ENCODE data around the gene MCIDAS. TPM values are rescaled to one million over a fixed set of nuclear protein-coding genes. Genes with fewer than 3 reads are reported as not detected.

MCIDAS gene
- total RNA-seq, 6 donors from 2014 or later, result 0.22 to 2.2 (median 0.45) TPM; not detected in 2

DNA sequence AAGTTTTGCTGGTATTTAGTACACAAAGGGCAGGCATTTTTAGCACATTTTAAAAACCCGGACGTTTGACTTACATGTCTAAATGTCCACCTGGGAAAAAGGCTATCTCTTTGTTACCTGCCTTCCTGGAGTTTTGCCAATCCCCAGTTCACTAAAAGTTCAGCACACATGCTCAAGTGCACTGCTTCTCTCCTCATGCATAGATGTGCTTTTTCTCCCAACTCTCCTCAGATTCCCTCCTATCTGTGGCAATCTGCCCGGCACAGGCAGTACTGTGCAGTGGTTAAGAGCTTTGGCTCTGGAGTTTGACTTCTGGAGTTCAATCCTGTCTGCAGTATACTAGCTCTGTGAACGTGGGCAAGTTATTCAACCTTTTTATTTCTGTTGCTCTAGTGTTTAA, 14.6 kb upstream of the MCIDAS start:
- Histone ChIP-seq H3K36me3 (no peaks in the 10 kb centered on the region), H3K27me3 (no peaks in the 10 kb centered on the region), H3K4me1 (no peaks in the 10 kb centered on the region), H3K4me3 (no peak overlapping the region), H3K27ac (no peak overlapping the region), H3K9me3 (no peaks in the 10 kb centered on the region)
- ATAC-seq (ENCODE audit: low FRiP score in 2 of 2) (peak in 1 of 2 donors; percentile 43), DNase-seq (no peak)
- 59 to 64% methylated on average over 4 of the region's 4 CpGs for WGBS, 2 donors
- TF ChIP-seq EP300 (IDR thresholded peaks at IDR 0.05) (no peak), POLR2A (IDR thresholded peaks at IDR 0.05) (no peak), CTCF (IDR thresholded peaks at IDR 0.05) (no peak), POLR2AphosphoS5 (IDR thresholded peaks at IDR 0.05) (no peak)

- Histone ChIP-seq H3K27ac (no peak overlapping the region), H3K4me1 (peaks cover 27 to 29% (median 28%) of the 10 kb centered on the region in 4 donors), H3K9me3 (no peaks in the 10 kb centered on the region), H3K27me3 (peaks cover 0 to 34% (median 20%) of the 10 kb centered on the region in 4 donors), H3K4me3 (no peak overlapping the region), H3K36me3 (no peaks in the 10 kb centered on the region)
- no peak for ATAC-seq (ENCODE audit: low FRiP score in 2 of 2)
- DNase-seq, result peak in 1 of 2 donors; percentile 32
- no peak for TF ChIP-seq POLR2AphosphoS5 (IDR thresholded peaks at IDR 0.05)
- no peak for TF ChIP-seq EP300 (IDR thresholded peaks at IDR 0.05)
- no peak for TF ChIP-seq POLR2A (IDR thresholded peaks at IDR 0.05)
- no peak for TF ChIP-seq CTCF (IDR thresholded peaks at IDR 0.05)
- WGBS, 2 donors, result 79 to 85% methylated on average over 10 of the region's 10 CpGs
These were observed 9.7 kb upstream of the MCIDAS start for GRCh38 chr5:55236800-55237199.

DNA sequence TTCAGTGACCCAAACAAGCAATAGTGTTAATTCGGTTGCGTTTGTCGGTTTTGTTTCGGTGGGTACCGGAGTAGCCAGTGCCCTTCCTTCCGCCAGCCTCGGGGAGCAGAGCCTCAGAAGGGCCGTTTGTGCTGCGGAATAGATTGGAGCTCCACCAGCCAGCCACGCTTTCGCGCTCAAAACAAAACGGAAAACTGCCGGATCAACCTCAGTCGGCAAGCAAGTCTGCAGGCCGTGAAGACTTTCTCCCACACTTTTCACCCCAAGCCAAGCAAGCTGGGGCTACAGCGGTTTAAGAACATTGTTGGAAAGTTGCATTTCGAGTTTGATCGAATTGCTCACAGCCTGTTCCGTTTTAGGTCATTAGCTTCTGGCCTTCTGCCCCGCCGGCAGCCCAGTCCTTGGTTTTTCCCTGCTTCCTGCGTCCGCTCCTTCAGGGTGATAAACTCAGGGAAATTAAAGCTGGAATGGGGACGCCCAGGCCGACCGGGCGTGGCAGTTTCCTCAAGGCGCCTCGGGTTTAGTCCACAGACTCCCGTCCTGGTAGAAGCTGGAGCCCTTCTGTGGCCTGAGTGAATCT, 7.1 kb upstream of the MCIDAS start:
- no peak overlapping the region for H3K27ac ChIP-seq
- WGBS, 2 donors, result 5 to 13% methylated on average over 25 to 31 of the region's 31 CpGs
- H3K4me1 ChIP-seq, result peaks cover 34 to 38% (median 36%) of the 10 kb centered on the region in 4 donors
- ATAC-seq (ENCODE audit: low FRiP score in 2 of 2) (peak in 1 of 2 donors; percentile 31), DNase-seq (no peak)
- TF ChIP-seq CTCF (IDR thresholded peaks at IDR 0.05), result no peak
- no peak for TF ChIP-seq POLR2A (IDR thresholded peaks at IDR 0.05)
- TF ChIP-seq POLR2AphosphoS5 (IDR thresholded peaks at IDR 0.05), result no peak
- no peaks in the 10 kb centered on the region for H3K9me3 ChIP-seq
- peaks cover 0 to 54% (median 38%) of the 10 kb centered on the region in 4 donors for H3K27me3 ChIP-seq
- peak overlapping the region; percentile 27 to 56 (median 48) for H3K4me3 ChIP-seq
- H3K36me3 ChIP-seq, result no peaks in the 10 kb centered on the region

- H3K9me3 ChIP-seq, result no peaks in the 10 kb centered on the region
- TF ChIP-seq POLR2AphosphoS5 (IDR thresholded peaks at IDR 0.05), result peak in 1 of 2 donors; percentile 11
- TF ChIP-seq POLR2A (IDR thresholded peaks at IDR 0.05), result no peak
- TF ChIP-seq EP300 (IDR thresholded peaks at IDR 0.05), result no peak
- peak in 1 of 6 experiments; percentile 10 for TF ChIP-seq CTCF (IDR thresholded peaks at IDR 0.05)
- ATAC-seq (ENCODE audit: low FRiP score in 2 of 2), result peak; percentile 72 to 91
- 0 to 1% methylated on average over 17 to 40 of the region's 106 CpGs for WGBS, 2 donors
- H3K4me3 ChIP-seq, result peak within 1 kb of the TSS; percentile 27 to 56 (median 48)
- no peaks in the 10 kb centered on the region for H3K36me3 ChIP-seq
- peak within 1 kb of the TSS in 2 of 4 donors; percentile 12 to 18 for H3K27ac ChIP-seq
- peaks cover 34 to 38% (median 36%) of the 10 kb centered on the region in 4 donors for H3K4me1 ChIP-seq
- H3K27me3 ChIP-seq, result peaks cover 0 to 63% (median 43%) of the 10 kb centered on the region in 4 donors
- DNase-seq, result peak; percentile 72 to 91
These were observed 6.1 kb upstream of the MCIDAS start, which contains the start of gene CCNO for GRCh38 chr5:55232985-55233928. Gene CCNO, minus strand, starts transcription at chr5:55233608. Its CDS starts 85 bp downstream, at chr5:55233523.

Data from upper lobe of left lung (tissue), 6 donors.